HepG2 (cell line): Measurements from ENCODE around the gene EXOC3L4. TPM values are rescaled to one million over a fixed set of nuclear protein-coding genes. Genes with fewer than 3 reads are reported as not detected.

Source experiments
- KLF9 ChIP-seq: IDR thresholded peaks from 2 replicates; pipeline ENCODE4 v1.6.1; 2016; ENCODE audit warnings: low read depth
- NFKB2 ChIP-seq: sonication (generic); formaldehyde crosslinking; IDR thresholded peaks from 2 replicates; pipeline ENCODE4 v1.4.0; 2020; ENCODE audit warnings: missing genetic modification reagents, borderline replicate concordance
- PBX3 ChIP-seq: sonication (generic); formaldehyde crosslinking; IDR thresholded peaks from 2 replicates; pipeline ENCODE4 v1.8.1; 2023; ENCODE audit warnings: missing genetic modification reagents, inconsistent platforms, borderline replicate concordance
- RAD21 ChIP-seq: fragments of 450-650 bp; formaldehyde crosslinking; IDR thresholded peaks from 2 replicates; pipeline ENCODE4 v1.5.0; 2020; ENCODE audit warnings: mild to moderate bottlenecking
- RBAK ChIP-seq: sonication (generic); formaldehyde crosslinking; IDR thresholded peaks from 2 replicates; pipeline ENCODE4 v1.5.1; 2020; ENCODE audit warnings: mild to moderate bottlenecking, missing genetic modification reagents
- RFXAP ChIP-seq: sonication (generic); formaldehyde crosslinking; IDR thresholded peaks from 2 replicates; pipeline ENCODE4 v1.4.0; 2020; ENCODE audit warnings: missing genetic modification reagents, borderline replicate concordance
- USF2 ChIP-seq, 2 experiments: sonication (generic) in 1 of 2; formaldehyde crosslinking in 1 of 2; IDR thresholded peaks; 2 replicates each; pipeline versions ENCODE4 v1.5.1 to v1.6.1; 2011 to 2020; ENCODE audit warnings: borderline replicate concordance in 1 of 2, low read depth in 1 of 2, low read length in 1 of 2, mild to moderate bottlenecking in 1 of 2, missing genetic modification reagents in 1 of 2, moderate library complexity in 1 of 2
- YY1 ChIP-seq: IDR thresholded peaks from 2 replicates; pipeline ENCODE4 v1.6.1; 2011; ENCODE audit warnings: low read length, low read depth, moderate library complexity, mild to moderate bottlenecking; ENCODE audit not compliant: insufficient read depth, insufficient replicate concordance
- ZNF292 ChIP-seq: sonication (generic); formaldehyde crosslinking; IDR thresholded peaks from 2 replicates; pipeline ENCODE4 v1.8.1; 2022; ENCODE audit warnings: mild to moderate bottlenecking, low read depth, missing genetic modification reagents, borderline replicate concordance
- ZNF296 ChIP-seq: sonication (generic); formaldehyde crosslinking; conservative IDR thresholded peaks from 2 replicates; pipeline ENCODE4 v1.5.0; 2020; ENCODE audit warnings: mild to moderate bottlenecking, missing genetic modification reagents
- polyA plus RNA-seq, 8 experiments: library from polyadenylated mRNA; depleted of rRNA in 3 of 8; stranded (reverse) in 7 of 8; unstranded in 1 of 8; fragments of >200 nt; fragmentation: Illumina TruSeq in 4 of 8; extraction: Trizol in 4 of 8; gene quantifications; 2 replicates each; pipeline versions ENCODE4 v1.2.1 to v1.2.3, GENCODE V29; 2011 to 2016; ENCODE audit warnings: low read depth in 4 of 8, missing spikeins in 1 of 8, mixed read lengths in 1 of 8; ENCODE audit not compliant: insufficient read depth in 1 of 8
- total RNA-seq, 5 experiments: library from RNA; depleted of rRNA; stranded (reverse); fragments of >200 nt; fragmentation: Illumina TruSeq; extraction: Trizol; gene quantifications; 2 replicates each; pipeline ENCODE4 v1.2.3, GENCODE V29; 2016; ENCODE audit warnings: low read depth in 1 of 5

Gene EXOC3L4
- total and polyA plus RNA-seq, 2 of the 13 experiments (the other 11 are each of a cell fraction or from before 2014, with no cell fraction given), result 11.8 to 27.0 TPM

GRCh38 chr14:103085106-103086091 is 9.1 kb upstream of the EXOC3L4 start (continued):
- no peak for TF ChIP-seq USF2 (IDR thresholded peaks at IDR 0.05; ENCODE audit: low read depth, low read length)
- no peak for TF ChIP-seq USF2 (CRISPR knock-in tag; IDR thresholded peaks at IDR 0.05; ENCODE audit: borderline replicate concordance)
- no peak for TF ChIP-seq YY1
- TF ChIP-seq ZNF296, result no peak
- TF ChIP-seq NFKB2, result no peak
- TF ChIP-seq ZNF292 (CRISPR knock-in tag), result 0 out of 2 replicates have a peak, but pooled peaks have one; percentile 24
- TF ChIP-seq PBX3 (CRISPR knock-in tag), result no peak
- no peak for TF ChIP-seq RFXAP
- no peak for TF ChIP-seq RBAK
- TF ChIP-seq KLF9 (CRISPR knock-in tag), result no peak
- peak; percentile 42; the same call in 1 of the 2 replicates for TF ChIP-seq RAD21 (CRISPR knock-in tag)
